Mucosa of descending colon (tissue), 3 donors: ENCODE results near the gene CCDC12. TPM values are rescaled to one million over a fixed set of nuclear protein-coding genes. Genes with fewer than 3 reads are reported as not detected.
A peak's percentile ranks its signal among the peaks of the same experiment; 100 is the strongest.

Experiments used
- ATAC-seq: fragments of 200-7000 bp; cut with Tn5 transposase; one replicate; pipeline ENCODE4 v1.9.1; 2020; ENCODE audit warnings: mild to moderate bottlenecking, moderate library complexity
- DNase-seq, 3 donors: peaks; one replicate each; pipeline ENCODE4 v3.0.0-alpha.2; 2020
- H3K36me3 ChIP-seq: fragments of 200-600 bp; one replicate; pipeline ENCODE4 v1.8.0; 2021; ENCODE audit warnings: low read depth, mild to moderate bottlenecking
- H3K4me1 ChIP-seq: fragments of 200-600 bp; one replicate; pipeline ENCODE4 v1.8.0; 2021; ENCODE audit warnings: low read depth, mild to moderate bottlenecking
- H3K4me3 ChIP-seq: fragments of 200-600 bp; one replicate; pipeline ENCODE4 v1.8.0; 2021; ENCODE audit warnings: mild to moderate bottlenecking
- H3K9me3 ChIP-seq: fragments of 200-600 bp; one replicate; pipeline ENCODE4 v1.8.0; 2021; ENCODE audit warnings: mild to moderate bottlenecking
- CTCF ChIP-seq: fragments of 200-600 bp; IDR thresholded peaks from one replicate; pipeline ENCODE4 v1.8.0; 2022; ENCODE audit warnings: antibody characterized with exemption, mild to moderate bottlenecking
- intact Hi-C, 2 donors: fragments of 100-400 bp; cut with DNase I in 1 of 2; cut with micrococcal nuclease in 1 of 2; formaldehyde crosslinking; loops; one replicate each; pipeline versions ENCODE4 v1.11.0 to v1.11.1; 2022; cut with DNase I, micrococcal nuclease
- total RNA-seq, 3 donors: library from RNA; stranded (reverse); fragmentation: NEBNext Ultra II Directional in 2 of 3; extraction: Animal tissue kit (Norgen Biotek cat#: 25700) in 2 of 3; gene quantifications; one replicate each; pipeline versions ENCODE4 v1.2.1 to v1.2.4, GENCODE V29; 2021 to 2023
- donor health status: DM: no; HTN: no; CAD: no; lungs with moderate emphysema.
- donor health status: DM: no; HTN: no; CAD: no.
- donor health status: DM: no; HTN: yes; CAD: no.

CCDC12 gene
- total RNA-seq, 3 donors from 2014 or later = 40.7 to 59.2 (median 45.0) TPM

- DNase-seq (peak in 2 of 3 donors; percentile 19 to 44), ATAC-seq (no peak)
- intact Hi-C loops = loop anchor here (5.0 to 10.0 kb wide), 3 partner anchors 72 to 295 kb away; partner anchors contain the start of gene TMIE (in 1 of the 2)
- Histone ChIP-seq H3K36me3 (peaks cover 6% of the 10 kb centered on the region), H3K4me3 (no peak overlapping the region), H3K4me1 (no peaks in the 10 kb centered on the region), H3K9me3 (no peaks in the 10 kb centered on the region)
- no peak for TF ChIP-seq CTCF
Measured at GRCh38 chr3:46999516-47000197, 23.1 kb upstream of the CCDC12 start.

GRCh38 chr3:46998852-46999515 lies 22.4 kb upstream of the CCDC12 start:
- TF ChIP-seq CTCF = no peak
- intact Hi-C loops = loop anchor here (5.0 to 10.0 kb wide), 3 partner anchors 72 to 294 kb away; partner anchors contain the start of gene TMIE (in 1 of the 2)
- H3K4me3 ChIP-seq = no peak overlapping the region
- DNase-seq (peak in 1 of 3 donors; percentile 26), ATAC-seq (no peak)
- H3K9me3 ChIP-seq = no peaks in the 10 kb centered on the region
- no peaks in the 10 kb centered on the region for H3K4me1 ChIP-seq
- peaks cover 6% of the 10 kb centered on the region for H3K36me3 ChIP-seq

- H3K9me3 ChIP-seq = no peaks in the 10 kb centered on the region
- intact Hi-C loops = loop anchor here (5.0 to 10.0 kb wide), 3 partner anchors 71 to 293 kb away; partner anchors contain the start of gene TMIE (in 1 of the 2)
- peaks cover 6% of the 10 kb centered on the region for H3K36me3 ChIP-seq
- ATAC-seq = peak; percentile 87
- no peak overlapping the region for H3K4me3 ChIP-seq
- TF ChIP-seq CTCF = peak; percentile 78
- DNase-seq = peak; percentile 82 to 91 (median 89)
- no peaks in the 10 kb centered on the region for H3K4me1 ChIP-seq
Measured at GRCh38 chr3:46998121-46998851, 21.7 kb upstream of the CCDC12 start.

GRCh38 chr3:46997453-46998091 lies 21.0 kb upstream of the CCDC12 start:
- no peak overlapping the region for H3K4me3 ChIP-seq
- ATAC-seq (no peak), DNase-seq (peak in 2 of 3 donors; percentile 24 to 50)
- TF ChIP-seq CTCF = no peak
- no peaks in the 10 kb centered on the region for H3K4me1 ChIP-seq
- H3K9me3 ChIP-seq = no peaks in the 10 kb centered on the region
- peaks cover 6% of the 10 kb centered on the region for H3K36me3 ChIP-seq
- intact Hi-C loops = loop anchor here (5.0 to 10.0 kb wide), 3 partner anchors 70 to 293 kb away; partner anchors contain the start of gene TMIE (in 1 of the 2)
